ENCODE results near the gene PACSIN1.

The PACSIN1 gene, protein sequence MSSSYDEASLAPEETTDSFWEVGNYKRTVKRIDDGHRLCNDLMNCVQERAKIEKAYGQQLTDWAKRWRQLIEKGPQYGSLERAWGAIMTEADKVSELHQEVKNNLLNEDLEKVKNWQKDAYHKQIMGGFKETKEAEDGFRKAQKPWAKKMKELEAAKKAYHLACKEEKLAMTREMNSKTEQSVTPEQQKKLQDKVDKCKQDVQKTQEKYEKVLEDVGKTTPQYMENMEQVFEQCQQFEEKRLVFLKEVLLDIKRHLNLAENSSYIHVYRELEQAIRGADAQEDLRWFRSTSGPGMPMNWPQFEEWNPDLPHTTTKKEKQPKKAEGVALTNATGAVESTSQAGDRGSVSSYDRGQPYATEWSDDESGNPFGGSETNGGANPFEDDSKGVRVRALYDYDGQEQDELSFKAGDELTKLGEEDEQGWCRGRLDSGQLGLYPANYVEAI

DNA sequence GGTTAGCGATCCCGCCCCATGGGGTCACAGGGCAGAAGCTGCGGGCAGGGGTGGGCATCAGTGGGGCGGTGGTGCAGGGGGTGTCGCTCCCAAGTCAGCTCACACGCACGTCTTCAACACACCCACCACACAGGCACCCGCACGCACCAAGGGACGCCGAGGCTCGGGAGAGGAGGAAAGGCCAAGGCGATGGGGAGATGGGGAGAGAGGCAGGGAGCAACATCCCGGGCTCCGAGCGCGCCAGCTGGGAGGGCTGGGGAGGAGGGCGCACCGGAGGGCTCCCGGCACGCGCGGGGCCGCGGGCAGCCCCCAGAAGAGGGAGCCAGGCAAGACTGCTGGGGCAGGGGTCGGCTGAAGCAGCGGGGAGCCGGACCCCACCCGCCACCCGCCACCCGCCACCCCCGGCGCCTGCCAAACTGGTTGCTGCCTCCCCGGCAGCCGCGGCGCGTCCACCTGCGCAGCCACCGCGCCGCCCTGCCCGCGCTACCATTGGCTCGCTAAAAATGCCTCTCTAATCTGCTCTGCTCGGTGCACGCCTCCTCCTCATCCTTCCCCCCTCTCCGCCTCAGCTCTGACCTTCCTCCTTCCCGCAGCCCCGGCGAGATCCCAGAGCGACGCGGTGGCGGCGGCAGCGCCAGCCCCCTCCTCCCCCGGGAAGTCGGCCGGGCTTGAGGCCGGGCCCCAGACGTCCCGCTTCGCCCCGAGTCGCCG is at the start of gene PACSIN1:
TSS of gene PACSIN1 (plus strand) at position 546 of the 711 bp plus-strand sequence. CDS start 60,230 bp downstream, outside the sequence.
- no peak for DNase-seq (ENCODE audit: low spot score)

DNA sequence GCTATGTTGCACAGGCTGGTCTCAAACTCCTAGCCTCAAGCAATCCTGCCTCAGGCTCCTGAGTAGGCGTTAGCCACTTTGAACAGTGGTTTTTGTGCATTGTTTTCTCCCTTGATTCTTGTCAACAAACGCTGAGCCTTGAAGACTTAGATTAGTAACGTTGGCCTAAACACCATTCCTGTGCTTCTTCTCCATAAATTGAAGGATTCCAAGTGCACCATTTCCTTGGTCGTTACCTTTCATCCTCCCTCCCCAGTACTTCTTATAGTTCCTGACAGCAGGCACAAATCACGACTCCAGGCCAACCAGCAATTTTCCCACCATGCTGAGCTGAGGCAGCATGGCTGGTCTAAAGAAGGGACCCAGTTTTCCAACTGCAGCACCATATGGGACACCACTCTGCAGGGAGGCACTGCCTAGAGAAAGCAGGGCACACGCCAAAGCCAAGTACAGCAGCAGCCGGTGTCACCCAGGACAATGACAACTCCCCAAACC is 49.0 kb upstream of the PACSIN1 start:
- DNase-seq (ENCODE audit: low spot score), result no peak

DNA sequence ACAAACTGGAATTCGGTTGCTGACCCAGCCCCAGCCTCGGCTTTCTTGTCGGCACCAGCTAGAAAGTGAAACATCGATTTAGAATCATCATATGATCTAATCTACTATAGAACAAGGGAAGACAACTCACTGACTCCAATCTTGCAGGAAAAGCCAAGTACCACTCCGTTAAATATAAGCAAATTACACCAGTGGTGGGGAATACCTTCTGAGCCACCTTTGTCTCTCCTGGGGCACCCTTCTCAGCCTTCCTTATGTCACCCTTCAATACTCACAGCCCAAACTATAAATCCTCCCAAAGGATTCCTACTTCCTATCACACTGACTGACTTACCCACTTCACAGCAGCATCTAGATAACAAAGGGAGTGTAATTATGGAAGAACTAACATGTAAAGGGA is 47.5 kb upstream of the PACSIN1 start:
- DNase-seq (ENCODE audit: low spot score), result no peak

DNA sequence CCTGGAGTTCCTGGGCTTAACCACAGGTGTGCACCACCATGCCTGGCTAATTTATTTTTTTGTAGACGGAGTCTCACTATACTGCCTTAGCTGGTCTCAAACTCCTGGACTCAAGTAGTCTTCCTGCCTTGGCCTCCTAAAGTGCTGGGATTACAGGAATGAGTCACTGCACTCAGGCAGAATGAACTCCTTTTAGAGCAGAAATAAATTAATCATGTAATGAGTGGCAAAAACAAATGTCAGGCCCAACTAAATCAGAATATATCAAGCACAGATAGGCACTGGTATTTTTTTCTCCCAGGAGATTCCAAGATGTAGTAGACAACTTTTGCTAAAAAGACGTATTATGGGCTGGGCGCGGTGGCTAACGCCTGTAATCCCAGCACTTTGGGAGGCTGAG is 42.6 kb upstream of the PACSIN1 start:
- no peak for DNase-seq (ENCODE audit: low spot score)

DNA sequence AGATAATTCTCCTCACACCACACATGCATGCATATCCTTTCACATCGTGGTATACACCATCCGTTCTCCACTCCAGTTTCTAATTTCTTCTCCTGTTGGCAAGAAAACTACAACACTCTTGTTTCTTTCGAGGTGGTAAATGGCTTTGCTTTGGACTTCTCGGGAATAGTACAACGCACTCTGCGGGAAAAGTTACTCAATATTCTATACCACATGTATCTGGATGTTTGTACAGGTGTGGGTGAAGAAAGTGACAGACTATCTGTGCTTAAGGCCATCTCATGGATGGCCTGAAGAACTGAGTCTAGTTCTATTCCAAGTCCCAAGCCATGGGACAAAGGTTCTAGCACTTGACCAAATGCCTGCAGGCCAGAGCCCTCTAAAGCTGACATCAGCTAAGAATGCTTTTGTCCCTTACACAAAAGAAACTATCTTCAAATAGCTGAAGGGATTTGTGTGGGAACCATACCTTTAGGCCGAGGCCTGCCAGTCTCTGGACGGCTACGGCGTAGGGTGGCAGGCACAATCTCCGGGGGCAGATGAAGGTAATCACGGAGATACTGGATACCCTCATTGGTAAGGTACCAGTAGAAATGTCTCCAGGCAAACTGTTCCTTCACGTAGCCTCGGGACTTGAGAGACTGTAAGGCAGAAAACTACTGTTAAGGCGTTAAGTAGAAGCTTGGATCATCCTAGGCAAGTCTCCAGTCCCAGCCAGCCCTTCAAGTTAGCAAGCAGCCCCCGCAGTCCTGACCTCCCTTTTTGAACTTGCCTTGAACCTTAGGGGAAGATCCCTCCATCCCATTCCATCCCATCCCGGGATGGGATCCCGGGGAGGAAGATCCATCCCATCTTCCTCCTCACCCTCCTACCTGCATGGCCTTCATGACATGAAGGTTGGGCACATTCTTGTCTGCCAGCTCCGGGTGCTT is 41.4 kb upstream of the PACSIN1 start:
- no peak for DNase-seq (ENCODE audit: low spot score)

DNA sequence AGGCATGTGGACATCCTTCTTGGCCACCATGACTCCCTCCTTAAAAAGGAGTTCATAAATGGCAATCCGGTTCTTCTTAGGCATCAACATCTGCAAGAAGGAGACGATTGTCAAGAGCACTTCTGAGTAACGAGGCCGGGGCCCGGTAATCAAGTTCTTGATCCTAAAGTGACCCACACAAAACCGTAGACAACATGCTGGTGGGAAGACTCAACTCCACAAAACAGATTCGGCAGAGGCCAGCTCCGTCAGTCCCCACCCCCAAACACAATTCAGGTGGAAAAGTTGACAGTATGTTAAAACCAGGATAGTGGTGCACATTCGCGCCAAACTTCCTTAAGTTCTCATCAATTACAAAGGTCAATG is 40.8 kb upstream of the PACSIN1 start:
- DNase-seq (ENCODE audit: low spot score), result no peak

DNA sequence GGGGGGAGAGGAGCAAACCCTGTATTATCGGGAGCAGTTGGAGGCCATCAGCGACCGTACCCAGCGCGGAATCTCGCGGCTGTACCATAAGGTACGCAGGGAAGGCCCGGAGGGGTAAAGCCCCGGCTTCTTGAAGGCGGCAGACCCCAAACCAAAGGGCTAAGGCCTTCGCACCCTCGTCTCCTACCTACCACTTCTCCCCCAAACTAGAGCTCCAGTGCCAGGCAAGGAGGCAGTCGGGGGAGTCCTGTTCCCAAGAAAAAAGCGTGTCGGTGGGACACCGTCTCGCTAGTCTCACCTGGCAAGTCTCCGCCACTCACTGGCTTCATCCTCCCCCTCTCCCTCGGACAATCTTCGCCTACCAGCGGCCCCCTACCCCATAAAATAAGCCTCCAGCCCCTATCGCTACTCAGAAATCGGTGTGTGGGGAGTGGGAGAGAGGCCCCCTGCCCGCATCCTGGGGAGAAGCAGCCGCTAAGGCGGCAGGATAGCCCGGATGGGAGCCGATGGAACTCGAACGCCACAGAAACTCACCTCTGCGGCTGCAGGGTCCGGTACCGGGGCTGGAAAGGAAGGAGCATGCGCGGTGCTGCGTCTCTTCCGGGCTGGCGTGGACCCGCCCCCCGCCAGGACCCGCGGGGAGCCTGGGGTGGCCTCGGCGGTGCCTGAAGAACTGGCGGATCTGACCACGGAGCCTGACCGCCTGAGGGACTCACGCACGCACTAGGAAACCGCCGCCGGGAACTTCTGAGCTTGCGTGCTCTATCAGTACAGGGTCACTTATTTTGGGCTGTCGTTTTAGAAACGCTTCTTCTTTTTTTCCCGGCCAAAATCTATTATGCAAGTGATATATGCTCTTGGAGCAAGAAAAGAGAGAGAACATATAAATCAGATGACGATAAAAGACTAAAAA is 40.1 kb upstream of the PACSIN1 start, which contains the start of gene RPS10:
TSS of gene RPS10 (minus strand) at position 572 of the 913 bp plus-strand sequence. CDS start 848 bp downstream, outside the sequence.
- peak; percentile 94 for DNase-seq (ENCODE audit: low spot score)

GRCh38 chr6:34435916-34436315 is 30.0 kb upstream of the PACSIN1 start:
- DNase-seq (ENCODE audit: low spot score), result no peak

DNA sequence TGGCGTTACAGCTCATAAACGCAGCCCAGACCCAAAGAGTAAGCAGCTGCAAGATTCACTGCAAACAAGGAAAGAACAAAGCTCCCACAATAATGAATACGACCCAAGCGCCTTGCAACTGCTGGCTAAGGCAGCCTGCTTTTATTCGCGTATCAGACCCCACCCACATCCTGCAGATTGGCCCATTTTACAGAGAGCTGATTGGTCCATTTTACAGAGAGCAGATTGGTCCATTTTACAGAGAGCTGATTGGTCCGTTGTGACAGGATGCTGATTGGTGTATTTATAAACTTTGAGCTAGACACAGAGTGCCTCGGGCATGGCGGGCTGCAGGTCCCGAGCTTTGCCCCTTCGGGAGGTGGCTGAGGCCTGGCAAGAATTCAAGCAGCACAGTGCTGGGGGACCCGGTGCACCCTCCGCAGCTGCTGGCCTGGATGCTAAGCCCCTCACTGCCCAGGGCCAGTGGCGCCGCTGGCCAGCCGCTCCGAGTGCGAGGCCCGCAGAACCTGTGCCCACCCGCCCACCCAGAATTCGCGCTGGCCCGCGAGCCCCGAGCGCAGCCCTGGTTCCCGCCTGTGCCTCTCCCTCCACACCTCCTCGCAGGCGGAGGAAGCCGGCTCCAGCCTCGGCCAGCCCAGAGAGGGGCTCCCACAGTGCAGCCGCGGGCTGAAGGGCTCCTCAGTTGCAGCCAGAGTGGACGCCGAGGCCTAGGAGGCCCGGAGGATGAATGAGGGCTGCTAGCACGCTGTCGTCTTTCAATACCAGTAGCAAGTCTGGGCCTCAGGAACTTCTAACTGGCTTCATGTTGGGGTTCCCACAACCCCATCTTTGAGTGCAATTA is 28.9 kb upstream of the PACSIN1 start:
- no peak for DNase-seq (ENCODE audit: low spot score)

- no peak for DNase-seq (ENCODE audit: low spot score)
These were observed 28.3 kb upstream of the PACSIN1 start for GRCh38 chr6:34437644-34437970.

DNA sequence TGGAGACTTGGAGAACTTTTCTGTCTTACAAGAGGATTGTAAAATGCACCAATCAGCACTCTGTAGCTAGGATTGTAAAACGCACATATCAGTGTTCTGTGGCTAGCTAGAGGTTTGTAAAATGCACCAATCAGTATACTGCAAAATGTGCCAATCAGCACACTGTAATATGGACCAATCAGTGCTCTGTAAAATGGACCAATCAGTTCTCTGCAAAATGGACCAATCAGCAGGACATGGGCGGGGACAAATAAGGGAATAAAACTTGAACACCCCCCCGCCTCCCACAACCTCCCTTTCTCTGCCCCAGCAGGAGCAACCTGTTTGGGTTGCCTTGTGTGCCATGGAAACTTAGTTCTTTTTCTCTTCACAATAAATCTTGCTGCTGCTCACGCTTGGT is 27.2 kb upstream of the PACSIN1 start:
- no peak for DNase-seq (ENCODE audit: low spot score)

DNA sequence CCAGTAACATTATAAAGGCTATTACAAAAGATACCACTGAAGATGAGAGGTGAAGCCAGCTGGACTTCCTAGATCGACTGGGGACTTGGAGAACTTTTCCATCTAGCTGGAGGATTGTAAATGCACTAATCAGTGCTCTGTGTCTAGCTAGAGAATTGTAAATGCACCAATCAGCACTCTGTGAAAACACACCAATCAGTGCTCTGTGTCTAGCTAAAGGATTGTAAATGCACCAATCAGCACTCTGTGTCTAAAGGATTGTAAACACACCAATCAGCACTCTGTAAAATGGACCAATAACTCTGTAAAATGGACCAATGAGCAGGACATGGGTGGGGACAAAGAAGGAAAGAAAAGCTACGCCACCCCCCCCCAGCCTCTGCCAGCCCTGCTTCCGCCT is 26.4 kb upstream of the PACSIN1 start:
- DNase-seq (ENCODE audit: low spot score), result no peak

DNA sequence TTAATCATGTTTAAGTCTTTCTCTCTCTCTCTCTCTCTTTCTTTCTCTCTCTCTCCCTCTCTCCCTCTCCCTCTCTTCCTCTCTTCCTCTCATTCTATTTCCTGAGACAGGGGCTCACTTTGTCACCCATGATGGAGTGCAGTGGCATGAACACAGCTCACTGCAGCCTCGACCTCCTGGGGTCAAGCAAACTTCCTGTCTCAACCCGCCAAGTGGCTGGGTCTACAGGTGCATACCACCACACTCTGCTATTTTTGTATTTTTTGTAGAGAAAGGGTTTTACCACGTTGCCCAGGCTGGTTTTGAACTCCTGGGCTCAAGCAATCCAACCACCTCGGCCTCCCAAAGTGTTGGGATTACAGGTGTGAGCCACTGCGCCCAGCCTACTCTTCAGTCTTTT is 24.4 kb upstream of the PACSIN1 start:
- no peak for DNase-seq (ENCODE audit: low spot score)

- no peak for DNase-seq (ENCODE audit: low spot score)
These were observed 20.5 kb upstream of the PACSIN1 start for GRCh38 chr6:34445313-34445860.

GRCh38 chr6:34447386-34447785 is 18.5 kb upstream of the PACSIN1 start:
- DNase-seq (ENCODE audit: low spot score), result no peak

- DNase-seq (ENCODE audit: low spot score), result no peak
These were observed 18.0 kb upstream of the PACSIN1 start for GRCh38 chr6:34447910-34448309.

DNA sequence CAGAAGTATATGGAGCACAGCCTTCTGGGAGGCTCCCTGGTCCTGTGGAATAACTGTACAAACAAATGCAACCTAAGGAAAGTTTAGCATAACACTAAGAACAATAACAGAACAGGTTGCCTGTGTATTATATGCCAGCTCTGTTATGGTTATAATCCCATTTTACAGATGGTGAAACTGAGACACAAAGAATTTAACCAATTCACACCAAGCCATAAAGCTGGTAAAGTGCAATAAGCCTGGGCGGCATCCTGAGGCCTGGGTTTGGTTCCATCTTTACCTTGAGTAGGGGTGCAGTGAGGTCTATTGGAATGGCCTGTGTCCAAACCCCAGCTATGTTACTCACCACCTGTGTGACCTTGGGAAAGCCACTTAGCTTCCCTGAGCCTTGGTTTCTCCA is 14.7 kb upstream of the PACSIN1 start:
- DNase-seq (ENCODE audit: low spot score), result no peak

- no peak for DNase-seq (ENCODE audit: low spot score)
These were observed 10.0 kb upstream of the PACSIN1 start for GRCh38 chr6:34455831-34456230.

- DNase-seq (ENCODE audit: low spot score), result no peak
These were observed 8.5 kb upstream of the PACSIN1 start for GRCh38 chr6:34457382-34457741.

Measured in hematopoietic multipotent progenitor cell treated with erythropoietin and hydrocortisone succinate and interleukin-3 and kit ligand, for 17 days (in vitro differentiated cells).